Progenitor cell of endocrine pancreas (in vitro differentiated cells): ENCODE data around the gene CHRM4. TPM values are rescaled to one million over a fixed set of nuclear protein-coding genes. Genes with fewer than 3 reads are reported as not detected.

Experiments used
- DNase-seq: peaks from one replicate; pipeline ENCODE4 v3.0.0; 2021; ENCODE audit warnings: low spot score; ENCODE audit not compliant: unreplicated experiment
- H3K27ac Mint-ChIP-seq: 2 replicates; pipeline ENCODE4 v1.8.0; 2021; ENCODE audit warnings: mild to moderate bottlenecking, moderate library complexity, mixed read lengths
- H3K27me3 Mint-ChIP-seq: 2 replicates; pipeline ENCODE4 v1.8.0; 2021; ENCODE audit warnings: mixed read lengths
- H3K36me3 Mint-ChIP-seq: 2 replicates; pipeline ENCODE4 v1.8.0; 2022; ENCODE audit warnings: mixed read lengths; ENCODE audit not compliant: insufficient read depth
- H3K4me1 Mint-ChIP-seq: 2 replicates; pipeline ENCODE4 v1.8.0; 2021; ENCODE audit warnings: low read depth, mixed read lengths
- H3K4me3 Mint-ChIP-seq: 2 replicates; pipeline ENCODE4 v1.8.0; 2021; ENCODE audit warnings: low read depth, mild to moderate bottlenecking, moderate library complexity, mixed read lengths
- H3K9me3 Mint-ChIP-seq: 2 replicates; pipeline ENCODE4 v1.8.0; 2021; ENCODE audit warnings: low read depth, mixed read lengths
- long read RNA-seq: library from polyadenylated mRNA; unstranded; transcript quantifications from one replicate; pipeline ENCODE4 v2.0.0, GENCODE V29; 2020
- total RNA-seq: library from RNA; stranded (reverse); gene quantifications from 2 replicates; pipeline ENCODE4 v1.2.1, GENCODE V29; 2021
- TF ChIP-seq, protein P1 (sequence below): fragments of 200-600 bp; sonication (generic); IDR thresholded peaks from one replicate; pipeline ENCODE4 v1.5.0; 2021; ENCODE audit warnings: antibody characterized with exemption, mild to moderate bottlenecking; ENCODE audit not compliant: unreplicated experiment

Gene CHRM4
- 0.51 and 0.81 TPM in 2 replicates for total RNA-seq
- long read RNA-seq = 0 reads

DNA sequence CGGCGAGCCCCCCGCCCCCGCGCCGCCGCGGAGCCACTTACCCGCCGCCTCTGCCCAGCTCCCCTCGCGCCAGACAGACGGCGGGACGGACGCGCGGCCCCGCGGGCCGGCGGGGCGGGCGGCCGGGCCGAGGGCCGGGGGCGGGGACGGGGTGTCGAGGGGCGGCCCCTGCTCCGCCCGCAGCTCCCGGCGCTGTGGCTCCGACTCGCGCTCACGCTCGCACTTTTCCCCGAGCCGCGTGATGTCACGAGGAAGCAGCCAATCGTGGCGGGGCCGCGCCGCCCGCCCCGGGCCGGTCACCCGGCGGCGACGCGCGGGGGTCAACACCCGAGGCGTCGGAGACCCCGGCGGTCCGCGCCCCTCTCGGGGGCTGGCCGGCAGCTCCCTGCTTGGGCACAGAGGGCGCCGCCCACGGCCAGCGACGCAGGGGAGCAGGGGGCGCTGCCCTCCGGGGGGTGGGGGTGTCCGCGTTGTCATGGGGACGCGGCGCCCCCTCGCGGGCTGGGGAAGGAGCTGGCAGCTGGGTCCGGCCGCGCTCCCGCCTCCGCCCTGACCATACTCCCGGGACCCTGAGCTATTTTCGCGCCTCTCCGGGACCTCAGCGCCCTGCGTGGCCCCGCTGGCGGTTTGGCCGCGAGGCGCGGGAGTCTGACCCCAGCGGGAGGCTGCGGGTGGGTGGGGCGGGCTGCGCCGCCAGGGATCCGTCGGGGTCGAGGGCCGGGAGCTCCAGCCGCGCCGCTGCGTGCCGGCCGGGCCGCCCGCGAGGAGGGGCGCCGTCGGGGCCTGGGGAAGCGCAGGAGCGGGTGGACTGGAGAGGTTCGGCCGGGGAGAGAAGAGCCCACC, at the start of gene CHRM4:
Gene CHRM4, minus strand, starts transcription at position 199 of the 843 bp plus-strand sequence. CDS start 5,219 bp downstream, outside the sequence.
- Mint-ChIP-seq H3K4me1 (peaks cover 19% of the 10 kb centered on the region), H3K9me3 (no peaks in the 10 kb centered on the region), H3K27ac (no peak within 1 kb of the TSS), H3K4me3 (peak within 1 kb of the TSS; percentile 75), H3K36me3 (no peaks in the 10 kb centered on the region), H3K27me3 (peaks cover 46% of the 10 kb centered on the region)
- DNase-seq = peak; percentile 49
- TF ChIP-seq, protein P1, sequence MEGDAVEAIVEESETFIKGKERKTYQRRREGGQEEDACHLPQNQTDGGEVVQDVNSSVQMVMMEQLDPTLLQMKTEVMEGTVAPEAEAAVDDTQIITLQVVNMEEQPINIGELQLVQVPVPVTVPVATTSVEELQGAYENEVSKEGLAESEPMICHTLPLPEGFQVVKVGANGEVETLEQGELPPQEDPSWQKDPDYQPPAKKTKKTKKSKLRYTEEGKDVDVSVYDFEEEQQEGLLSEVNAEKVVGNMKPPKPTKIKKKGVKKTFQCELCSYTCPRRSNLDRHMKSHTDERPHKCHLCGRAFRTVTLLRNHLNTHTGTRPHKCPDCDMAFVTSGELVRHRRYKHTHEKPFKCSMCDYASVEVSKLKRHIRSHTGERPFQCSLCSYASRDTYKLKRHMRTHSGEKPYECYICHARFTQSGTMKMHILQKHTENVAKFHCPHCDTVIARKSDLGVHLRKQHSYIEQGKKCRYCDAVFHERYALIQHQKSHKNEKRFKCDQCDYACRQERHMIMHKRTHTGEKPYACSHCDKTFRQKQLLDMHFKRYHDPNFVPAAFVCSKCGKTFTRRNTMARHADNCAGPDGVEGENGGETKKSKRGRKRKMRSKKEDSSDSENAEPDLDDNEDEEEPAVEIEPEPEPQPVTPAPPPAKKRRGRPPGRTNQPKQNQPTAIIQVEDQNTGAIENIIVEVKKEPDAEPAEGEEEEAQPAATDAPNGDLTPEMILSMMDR = peak; percentile 58

DNA sequence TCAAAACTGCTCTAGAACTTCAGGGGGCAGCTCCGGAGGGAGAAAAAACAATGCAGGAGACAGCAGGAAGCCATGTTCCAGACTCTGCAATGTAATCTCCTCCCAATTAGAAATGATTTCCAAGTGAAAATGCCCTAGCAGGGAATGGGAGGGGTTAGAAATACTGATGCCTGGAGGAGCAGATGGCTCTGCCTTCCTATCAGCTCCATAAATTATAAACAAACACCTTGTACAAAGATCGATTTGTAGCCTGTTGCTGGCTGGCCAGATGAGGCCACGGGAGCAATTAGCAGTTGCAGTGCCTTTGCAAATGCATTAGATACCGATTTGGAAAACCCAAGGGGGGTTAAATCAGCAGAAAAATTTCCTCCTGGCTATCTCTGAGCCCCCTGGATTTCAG, 46.6 kb upstream of the CHRM4 start:
- H3K36me3 Mint-ChIP-seq = peaks cover 11% of the 10 kb centered on the region
- DNase-seq = no peak
- no peaks in the 10 kb centered on the region for H3K27me3 Mint-ChIP-seq
- TF ChIP-seq, protein P1 = no peak
- peak overlapping the region; percentile 91 for H3K27ac Mint-ChIP-seq
- no peaks in the 10 kb centered on the region for H3K9me3 Mint-ChIP-seq
- peaks cover 19% of the 10 kb centered on the region for H3K4me1 Mint-ChIP-seq
- H3K4me3 Mint-ChIP-seq = no peak overlapping the region

DNA sequence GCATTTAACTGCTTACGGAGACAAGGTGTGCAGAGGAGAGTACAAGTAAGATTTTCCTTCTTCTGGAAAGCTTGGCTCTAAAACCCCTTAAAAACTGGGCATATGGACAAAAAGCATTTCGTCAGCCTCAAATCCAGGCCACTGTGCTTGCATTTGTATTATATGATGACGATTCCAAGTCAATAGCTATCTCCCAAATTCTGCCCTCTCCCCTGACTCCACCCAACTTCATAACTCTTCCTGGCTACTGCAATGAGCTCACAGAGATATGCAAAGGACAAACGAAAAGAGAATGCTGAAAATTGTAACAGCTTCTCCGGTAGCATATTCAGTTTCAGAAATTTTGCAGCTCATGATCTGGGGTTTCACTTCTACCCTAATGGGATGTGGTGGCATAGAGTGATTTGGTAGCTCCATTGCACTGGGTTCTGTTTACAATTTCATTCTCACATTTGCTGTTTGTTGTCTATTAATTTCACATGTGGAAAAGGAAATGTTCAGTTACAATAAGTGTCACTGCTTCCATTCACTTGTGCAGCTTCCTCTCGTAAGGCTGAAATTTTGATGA, 45.6 kb upstream of the CHRM4 start:
- DNase-seq = no peak
- no peaks in the 10 kb centered on the region for H3K9me3 Mint-ChIP-seq
- H3K27ac Mint-ChIP-seq = no peak overlapping the region
- H3K36me3 Mint-ChIP-seq = peaks cover 4% of the 10 kb centered on the region
- H3K27me3 Mint-ChIP-seq = no peaks in the 10 kb centered on the region
- TF ChIP-seq, protein P1 = no peak
- no peak overlapping the region for H3K4me3 Mint-ChIP-seq
- peaks cover 19% of the 10 kb centered on the region for H3K4me1 Mint-ChIP-seq

GRCh38 chr11:46436113-46436512, 44.5 kb upstream of the CHRM4 start:
- H3K36me3 Mint-ChIP-seq = peaks cover 5% of the 10 kb centered on the region
- no peak overlapping the region for H3K4me3 Mint-ChIP-seq
- H3K27me3 Mint-ChIP-seq = no peaks in the 10 kb centered on the region
- DNase-seq = no peak
- H3K27ac Mint-ChIP-seq = no peak overlapping the region
- no peaks in the 10 kb centered on the region for H3K9me3 Mint-ChIP-seq
- TF ChIP-seq, protein P1 = no peak
- peaks cover 19% of the 10 kb centered on the region for H3K4me1 Mint-ChIP-seq

- TF ChIP-seq, protein P1 = no peak
- no peaks in the 10 kb centered on the region for H3K9me3 Mint-ChIP-seq
- no peak overlapping the region for H3K27ac Mint-ChIP-seq
- no peak overlapping the region for H3K4me3 Mint-ChIP-seq
- peaks cover 19% of the 10 kb centered on the region for H3K4me1 Mint-ChIP-seq
- no peak for DNase-seq
- H3K36me3 Mint-ChIP-seq = peaks cover 3% of the 10 kb centered on the region
- no peaks in the 10 kb centered on the region for H3K27me3 Mint-ChIP-seq
These were observed 44.1 kb upstream of the CHRM4 start for GRCh38 chr11:46435679-46436078.
